Osteoblast (primary cell): ENCODE data around the gene NPEPPS. TPM values are rescaled to one million over a fixed set of nuclear protein-coding genes. Genes with fewer than 3 reads are reported as not detected.

Experiments
- DNase-seq: peaks from one replicate; pipeline ENCODE4 v3.0.0; 2011; ENCODE audit warnings: low spot score, mixed read lengths; ENCODE audit not compliant: insufficient read length; ENCODE audit errors: missing footprints
- H2AFZ ChIP-seq: 2 replicates; pipeline ENCODE4 v1.6.0; 2011; ENCODE audit warnings: mild to moderate bottlenecking, low read length
- H3K27ac ChIP-seq: 2 replicates; pipeline ENCODE4 v1.5.1; 2011; ENCODE audit warnings: mild to moderate bottlenecking, low read depth, low read length, moderate library complexity
- H3K27me3 ChIP-seq: 2 replicates; pipeline ENCODE4 v1.6.0; 2012; ENCODE audit warnings: mild to moderate bottlenecking, control low read depth, inconsistent platforms, low read length, moderate library complexity; ENCODE audit not compliant: insufficient read depth
- H3K36me3 ChIP-seq: 2 replicates; pipeline ENCODE4 v1.5.1; 2011; ENCODE audit warnings: mild to moderate bottlenecking, low read length, control low read depth, moderate library complexity; ENCODE audit not compliant: insufficient read depth
- H3K4me1 ChIP-seq: 2 replicates; pipeline ENCODE4 v1.5.1; 2011; ENCODE audit warnings: mild to moderate bottlenecking, low read length, control low read depth, moderate library complexity; ENCODE audit not compliant: insufficient read depth
- H3K4me2 ChIP-seq: 2 replicates; pipeline ENCODE4 v1.6.0; 2011; ENCODE audit warnings: mild to moderate bottlenecking, low read length; ENCODE audit not compliant: insufficient read depth
- H3K4me3 ChIP-seq: fragments of 200-600 bp; sonication (generic); 3 replicates; pipeline ENCODE4 v1.5.1; 2012; ENCODE audit warnings: mild to moderate bottlenecking, low read length, inconsistent platforms; ENCODE audit not compliant: insufficient read depth
- H3K79me2 ChIP-seq: 2 replicates; pipeline ENCODE4 v1.6.0; 2012; ENCODE audit warnings: mild to moderate bottlenecking, low read length, control low read depth, inconsistent platforms; ENCODE audit not compliant: insufficient read depth
- H3K9me3 ChIP-seq: 2 replicates; pipeline ENCODE4 v1.5.1; 2011; ENCODE audit warnings: low read depth, low read length, control low read depth
- H4K20me1 ChIP-seq: 2 replicates; pipeline ENCODE4 v1.6.0; 2012; ENCODE audit warnings: mild to moderate bottlenecking, low read length, control low read depth; ENCODE audit not compliant: insufficient read depth
- total RNA-seq: library from RNA; depleted of rRNA; stranded (reverse); fragments of >200 nt; gene quantifications from 2 replicates; pipeline ENCODE4 v1.2.3, GENCODE V29; 2012
- TF ChIP-seq, protein P1 (sequence below): IDR thresholded peaks from 2 replicates; pipeline ENCODE4 v1.5.1; 2011; ENCODE audit warnings: mild to moderate bottlenecking, low read depth, low read length, moderate library complexity; ENCODE audit errors: extremely low read depth

The NPEPPS gene
- total RNA-seq, 1 donor: 104 TPM

DNA sequence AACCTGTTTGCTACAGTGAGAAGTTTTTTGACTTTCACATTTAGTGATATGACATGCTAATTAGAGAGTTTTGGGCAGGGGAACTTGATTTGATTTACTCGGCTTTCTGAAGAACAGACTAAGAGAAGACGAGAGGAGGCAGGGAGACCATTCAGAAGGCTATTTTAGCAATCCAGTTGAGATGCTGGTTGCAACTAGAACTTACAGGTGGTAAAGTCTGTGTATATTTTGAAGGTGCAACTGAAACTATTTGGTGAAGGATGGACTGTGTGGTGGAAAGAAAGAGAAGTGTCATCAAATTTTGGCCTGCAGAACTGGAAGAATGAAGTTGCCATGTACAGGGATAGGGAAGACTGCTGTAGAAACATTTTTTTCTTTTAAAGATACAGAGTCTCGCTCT lies 76.6 kb downstream of the NPEPPS start:
- H3K36me3 ChIP-seq: peaks cover 47% of the 10 kb centered on the region
- H3K9me3 ChIP-seq: no peaks in the 10 kb centered on the region
- H3K79me2 ChIP-seq: peaks cover 3% of the 10 kb centered on the region
- H3K4me2 ChIP-seq: no peak overlapping the region
- peaks cover 3% of the 10 kb centered on the region for H4K20me1 ChIP-seq
- no peak for DNase-seq
- peaks cover 36% of the 10 kb centered on the region for H3K4me1 ChIP-seq
- no peak overlapping the region for H2AFZ ChIP-seq
- TF ChIP-seq, protein P1, sequence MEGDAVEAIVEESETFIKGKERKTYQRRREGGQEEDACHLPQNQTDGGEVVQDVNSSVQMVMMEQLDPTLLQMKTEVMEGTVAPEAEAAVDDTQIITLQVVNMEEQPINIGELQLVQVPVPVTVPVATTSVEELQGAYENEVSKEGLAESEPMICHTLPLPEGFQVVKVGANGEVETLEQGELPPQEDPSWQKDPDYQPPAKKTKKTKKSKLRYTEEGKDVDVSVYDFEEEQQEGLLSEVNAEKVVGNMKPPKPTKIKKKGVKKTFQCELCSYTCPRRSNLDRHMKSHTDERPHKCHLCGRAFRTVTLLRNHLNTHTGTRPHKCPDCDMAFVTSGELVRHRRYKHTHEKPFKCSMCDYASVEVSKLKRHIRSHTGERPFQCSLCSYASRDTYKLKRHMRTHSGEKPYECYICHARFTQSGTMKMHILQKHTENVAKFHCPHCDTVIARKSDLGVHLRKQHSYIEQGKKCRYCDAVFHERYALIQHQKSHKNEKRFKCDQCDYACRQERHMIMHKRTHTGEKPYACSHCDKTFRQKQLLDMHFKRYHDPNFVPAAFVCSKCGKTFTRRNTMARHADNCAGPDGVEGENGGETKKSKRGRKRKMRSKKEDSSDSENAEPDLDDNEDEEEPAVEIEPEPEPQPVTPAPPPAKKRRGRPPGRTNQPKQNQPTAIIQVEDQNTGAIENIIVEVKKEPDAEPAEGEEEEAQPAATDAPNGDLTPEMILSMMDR: no peak
- no peaks in the 10 kb centered on the region for H3K27me3 ChIP-seq
- no peak overlapping the region for H3K27ac ChIP-seq
- H3K4me3 ChIP-seq: no peak overlapping the region

GRCh38 chr17:47611372-47612350 lies 80.8 kb downstream of the NPEPPS start:
- DNase-seq: peak; percentile 23
- TF ChIP-seq, protein P1: no peak
- Histone ChIP-seq H3K36me3 (peaks cover 54% of the 10 kb centered on the region), H3K4me3 (no peak overlapping the region), H2AFZ (no peak overlapping the region), H3K27me3 (no peaks in the 10 kb centered on the region), H3K4me2 (no peak overlapping the region), H4K20me1 (peaks cover 3% of the 10 kb centered on the region), H3K9me3 (no peaks in the 10 kb centered on the region), H3K79me2 (peaks cover 3% of the 10 kb centered on the region), H3K27ac (peak overlapping the region; percentile 12), H3K4me1 (peaks cover 11% of the 10 kb centered on the region)

GRCh38 chr17:47615766-47616424 lies 85.0 kb downstream of the NPEPPS start:
- no peaks in the 10 kb centered on the region for H3K27me3 ChIP-seq
- peaks cover 3% of the 10 kb centered on the region for H4K20me1 ChIP-seq
- H3K4me1 ChIP-seq: peaks cover 16% of the 10 kb centered on the region
- H3K79me2 ChIP-seq: peaks cover 3% of the 10 kb centered on the region
- H3K36me3 ChIP-seq: peaks cover 61% of the 10 kb centered on the region
- H2AFZ ChIP-seq: no peak overlapping the region
- H3K27ac ChIP-seq: no peak overlapping the region
- H3K9me3 ChIP-seq: no peaks in the 10 kb centered on the region
- no peak overlapping the region for H3K4me2 ChIP-seq
- H3K4me3 ChIP-seq: no peak overlapping the region
- DNase-seq: peak; percentile 25
- TF ChIP-seq, protein P1: peak; percentile 65

GRCh38 chr17:47618410-47618809 lies 87.5 kb downstream of the NPEPPS start:
- Histone ChIP-seq H3K36me3 (peaks cover 50% of the 10 kb centered on the region), H2AFZ (no peak overlapping the region), H3K79me2 (no peaks in the 10 kb centered on the region), H3K4me1 (peaks cover 29% of the 10 kb centered on the region), H3K4me3 (no peak overlapping the region), H3K4me2 (no peak overlapping the region), H4K20me1 (no peaks in the 10 kb centered on the region), H3K27me3 (no peaks in the 10 kb centered on the region), H3K27ac (no peak overlapping the region), H3K9me3 (no peaks in the 10 kb centered on the region)
- no peak for DNase-seq
- TF ChIP-seq, protein P1: peak; percentile 36
